ENCODE measurements around the gene SPOCK1. TPM values are rescaled to one million over a fixed set of nuclear protein-coding genes. Genes with fewer than 3 reads are reported as not detected.

SPOCK1 gene
- total and polyA plus RNA-seq, 2 donors (not counting 3 experiments of a cell fraction or from before 2014, with no cell fraction given): 144 to 280 TPM

GRCh38 chr5:137368651-137369050 is 130.5 kb downstream of the SPOCK1 start:
- dilution Hi-C loops (cut with MboI; ENCODE audit: extremely low pct_ligation_motif_present, low sequenced_read_pairs) (no loop called here), intact Hi-C loops (cut with micrococcal nuclease) (no loop called here)
- Histone ChIP-seq H3K4me2 (ENCODE audit: insufficient read depth, low read length) (no peak overlapping the region), H3K9me3 (replicated peaks; ENCODE audit: control insufficient read depth, insufficient read depth, low read length) (no peaks in the 10 kb centered on the region), H4K20me1 (replicated peaks; ENCODE audit: control insufficient read depth, extremely low read depth, insufficient read depth, low read length) (no peaks in the 10 kb centered on the region), H3K36me3 (ENCODE audit: control insufficient read depth in 2 of 2, extremely low read depth in 1 of 2, insufficient read depth in 2 of 2, low read length in 2 of 2) (no peaks in the 10 kb centered on the region), H3K9ac (replicated peaks; ENCODE audit: extremely low read depth, insufficient read depth, low read length) (no peak overlapping the region), H3K4me1 (ENCODE audit: control insufficient read depth, extremely low read depth, insufficient read depth, low read length) (peaks cover 4% of the 10 kb centered on the region), H3K79me2 (ENCODE audit: control insufficient read depth, insufficient read depth, low read length) (peaks cover 20% of the 10 kb centered on the region), H2AFZ (ENCODE audit: low read depth, low read length) (no peak overlapping the region), H3K4me3 (replicated peaks in 1 of 3; ENCODE audit: insufficient read depth in 1 of 3, low read depth in 1 of 3, low read length in 3 of 3) (no peak overlapping the region), H3K9me1 (replicated peaks; ENCODE audit: control insufficient read depth, extremely low read depth, insufficient read depth, low read length) (no peaks in the 10 kb centered on the region), H3K27ac (ENCODE audit: insufficient read depth, low read depth, low read length) (no peak overlapping the region), H3K27me3 (ENCODE audit: control insufficient read depth in 2 of 2, insufficient read depth in 2 of 2, low read length in 2 of 2) (no peaks in the 10 kb centered on the region)
- TF ChIP-seq JUN (IDR thresholded peaks at IDR 0.05; ENCODE audit: borderline replicate concordance, insufficient read depth, insufficient read length, low read depth) (no peak), EZH2 (IDR thresholded peaks at IDR 0.05; ENCODE audit: borderline replicate concordance, low read depth, low read length, severe bottlenecking) (no peak), MYC (IDR thresholded peaks at IDR 0.05; ENCODE audit: low read depth, low read length) (no peak), FOS (IDR thresholded peaks at IDR 0.05; ENCODE audit: borderline replicate concordance, insufficient read depth, low read length) (no peak), POLR2A (IDR thresholded peaks at IDR 0.05; ENCODE audit: low read depth, low read length) (no peak), GATA2 (IDR thresholded peaks at IDR 0.05; ENCODE audit: insufficient read depth, insufficient read length, low read depth, low read length) (no peak), MAX (IDR thresholded peaks at IDR 0.05; ENCODE audit: insufficient read depth, insufficient read length) (no peak), POLR2AphosphoS5 (IDR thresholded peaks at IDR 0.05; ENCODE audit: insufficient read depth, low read depth, low read length) (no peak)
- TF ChIP-seq, protein P1, sequence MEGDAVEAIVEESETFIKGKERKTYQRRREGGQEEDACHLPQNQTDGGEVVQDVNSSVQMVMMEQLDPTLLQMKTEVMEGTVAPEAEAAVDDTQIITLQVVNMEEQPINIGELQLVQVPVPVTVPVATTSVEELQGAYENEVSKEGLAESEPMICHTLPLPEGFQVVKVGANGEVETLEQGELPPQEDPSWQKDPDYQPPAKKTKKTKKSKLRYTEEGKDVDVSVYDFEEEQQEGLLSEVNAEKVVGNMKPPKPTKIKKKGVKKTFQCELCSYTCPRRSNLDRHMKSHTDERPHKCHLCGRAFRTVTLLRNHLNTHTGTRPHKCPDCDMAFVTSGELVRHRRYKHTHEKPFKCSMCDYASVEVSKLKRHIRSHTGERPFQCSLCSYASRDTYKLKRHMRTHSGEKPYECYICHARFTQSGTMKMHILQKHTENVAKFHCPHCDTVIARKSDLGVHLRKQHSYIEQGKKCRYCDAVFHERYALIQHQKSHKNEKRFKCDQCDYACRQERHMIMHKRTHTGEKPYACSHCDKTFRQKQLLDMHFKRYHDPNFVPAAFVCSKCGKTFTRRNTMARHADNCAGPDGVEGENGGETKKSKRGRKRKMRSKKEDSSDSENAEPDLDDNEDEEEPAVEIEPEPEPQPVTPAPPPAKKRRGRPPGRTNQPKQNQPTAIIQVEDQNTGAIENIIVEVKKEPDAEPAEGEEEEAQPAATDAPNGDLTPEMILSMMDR (IDR thresholded peaks at IDR 0.05; ENCODE audit: extremely low read depth in 1 of 2, insufficient read depth in 1 of 2, low read depth in 1 of 2, low read length in 2 of 2): no peak
- no TSS peak for BruUV-seq (replicated peaks)
- DNase-seq (ENCODE audit: low read depth, low spot score): no peak
- ChIA-PET POLR2A (no interaction called here), CTCF (interaction anchor here (1.2 kb wide), 1 partner anchor 49 kb away, joined by 3 read pairs; no protein-coding TSS in a partner anchor)
- no peak for FAIRE-seq

Data from endothelial cell of umbilical vein (primary cell).